K562 (cell line): ENCODE measurements around the gene TUBA1B. TPM values are rescaled to one million over a fixed set of nuclear protein-coding genes. Genes with fewer than 3 reads are reported as not detected.

Experiments used
- MXI1 ChIP-seq: IDR thresholded peaks from 2 replicates; pipeline ENCODE4 v1.6.1; 2011; ENCODE audit warnings: low read depth, mild to moderate bottlenecking, improper control_type of control experiment, low read length
- PHTF2 ChIP-seq: fragments of 250-450 bp; sonication (Bioruptor Pico); IDR thresholded peaks from 2 replicates; pipeline ENCODE4 v1.5.0; 2021; ENCODE audit warnings: mild to moderate bottlenecking
- SAFB2 ChIP-seq: fragments of 200-400 bp; formaldehyde crosslinking; IDR thresholded peaks from 2 replicates; pipeline ENCODE4 v1.6.1; 2018; ENCODE audit warnings: borderline replicate concordance, low read length, low read depth, moderate library complexity; ENCODE audit not compliant: severe bottlenecking
- SIN3B ChIP-seq: fragments of 450-650 bp; IDR thresholded peaks from 2 replicates; pipeline ENCODE4 v1.6.1; 2017; ENCODE audit warnings: low read depth, mild to moderate bottlenecking, moderate library complexity
- SREBF1 ChIP-seq: fragments of 150-350 bp; IDR thresholded peaks from 2 replicates; pipeline ENCODE4 v1.6.1; 2014; ENCODE audit warnings: antibody characterized with exemption, low read depth, low read length, borderline replicate concordance
- TEAD4 ChIP-seq, 2 experiments: sonication (generic) in 1 of 2; formaldehyde crosslinking in 1 of 2; IDR thresholded peaks; 2 replicates each; pipeline versions ENCODE4 v1.6.1 to v1.8.0; 2012 to 2022; ENCODE audit warnings: borderline replicate concordance in 1 of 2, inconsistent platforms in 1 of 2, low read length in 1 of 2, mild to moderate bottlenecking in 1 of 2, missing genetic modification reagents in 1 of 2
- ZNF140 ChIP-seq: fragments of 250-450 bp; sonication (Bioruptor Pico); IDR thresholded peaks from 2 replicates; pipeline ENCODE4 v1.8.0; 2021; ENCODE audit warnings: moderate library complexity, mild to moderate bottlenecking, inconsistent platforms
- ZNF174 ChIP-seq: fragments of 250-450 bp; sonication (Bioruptor Pico); IDR thresholded peaks from 2 replicates; pipeline ENCODE4 v1.4.0; 2020; ENCODE audit warnings: mild to moderate bottlenecking
- ZNF717 ChIP-seq: fragments of 250-450 bp; sonication (Bioruptor Pico); IDR thresholded peaks from 2 replicates; pipeline ENCODE4 v1.5.0; 2021
- polyA plus RNA-seq, 8 experiments: library from polyadenylated mRNA; depleted of rRNA in 4 of 8; stranded (reverse) in 5 of 8; unstranded in 3 of 8; fragments of >200 nt; fragmentation: Nextera tagmentation in 2 of 8; fragmentation: Illumina TruSeq in 1 of 8; extraction: Ambion mirVana in 2 of 8; extraction: Trizol in 1 of 8; gene quantifications; 2 replicates each; pipeline versions ENCODE4 v1.2.1 to v1.2.3, GENCODE V29; 2011 to 2014; ENCODE audit warnings: inconsistent platforms in 1 of 8, missing spikeins in 1 of 8
- total RNA-seq, 7 experiments: library from RNA; depleted of rRNA in 6 of 7; stranded (reverse); fragments of >200 nt in 6 of 7; fragmentation: Illumina TruSeq in 2 of 7; extraction: Trizol in 2 of 7; gene quantifications; 2 replicates each; pipeline versions ENCODE4 v1.2.1 to v1.2.3, GENCODE V29; 2011 to 2021; ENCODE audit warnings: low replicate concordance in 1 of 7
- TF ChIP-seq, protein P1 (sequence below): fragments of 250-450 bp; sonication (Bioruptor Pico); IDR thresholded peaks from 2 replicates; pipeline ENCODE4 v1.4.0; 2020
- TF ChIP-seq, protein P2 (sequence below): fragments of 250-450 bp; sonication (Bioruptor Pico); IDR thresholded peaks from 2 replicates; pipeline ENCODE4 v1.5.0; 2021; ENCODE audit warnings: mild to moderate bottlenecking, moderate library complexity
- TF ChIP-seq, protein P3 (sequence below): conservative IDR thresholded peaks from 2 replicates; pipeline ENCODE4 v1.6.1; 2011; ENCODE audit warnings: low read depth, mild to moderate bottlenecking, low read length; ENCODE audit not compliant: control insufficient read depth
- TF ChIP-seq, protein P4 (sequence below): fragments of 450-650 bp; IDR thresholded peaks from 2 replicates; pipeline ENCODE4 v1.6.1; 2014; ENCODE audit warnings: low read depth, mild to moderate bottlenecking, moderate library complexity, borderline replicate concordance

TUBA1B gene
- total and polyA plus RNA-seq, 9 of the 15 experiments (the other 6 are each of a cell fraction or from before 2014, with no cell fraction given) = 2,189 to 4,624 (median 2,628) TPM

DNA sequence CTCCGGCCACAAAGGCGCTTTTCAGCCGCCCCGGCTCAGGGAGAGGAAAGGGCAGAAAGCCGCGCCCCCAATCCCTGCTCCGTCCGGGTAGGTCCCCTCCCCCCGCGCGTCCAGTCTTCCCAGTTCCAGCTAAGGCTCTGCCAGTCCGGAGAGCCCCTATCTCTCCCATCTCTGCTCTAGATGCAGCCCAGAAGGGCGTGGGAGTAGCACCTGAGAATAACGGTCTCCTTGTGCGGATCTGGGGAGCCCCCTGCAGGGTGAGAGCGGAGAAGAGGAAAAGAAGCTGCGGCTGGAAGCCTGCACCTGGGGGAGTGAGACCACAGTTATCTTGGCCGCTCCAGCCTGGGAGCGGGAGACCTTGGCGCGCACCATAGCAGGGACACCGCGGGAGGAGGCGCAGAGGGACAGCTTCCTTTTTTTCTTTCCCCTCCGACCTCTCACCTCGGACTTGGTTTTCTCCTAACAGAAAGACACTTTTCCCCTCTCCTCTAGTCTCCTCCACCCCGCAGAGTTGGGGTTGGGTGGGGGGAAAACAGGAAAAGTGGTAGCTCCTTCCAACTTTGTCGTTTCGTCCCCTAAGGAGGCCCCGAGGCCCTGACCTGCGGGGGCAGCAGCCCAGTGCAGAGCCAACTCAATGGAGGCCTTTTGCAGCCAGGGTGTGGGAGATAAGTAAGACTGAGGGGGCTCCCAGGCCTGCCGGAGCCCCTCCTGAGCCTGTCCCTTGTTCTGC lies 38.9 kb downstream of the TUBA1B start (continued):
- no peak for TF ChIP-seq SREBF1
- no peak for TF ChIP-seq SIN3B
- TF ChIP-seq PHTF2 (CRISPR knock-in tag) = no peak
- TF ChIP-seq, protein P1, sequence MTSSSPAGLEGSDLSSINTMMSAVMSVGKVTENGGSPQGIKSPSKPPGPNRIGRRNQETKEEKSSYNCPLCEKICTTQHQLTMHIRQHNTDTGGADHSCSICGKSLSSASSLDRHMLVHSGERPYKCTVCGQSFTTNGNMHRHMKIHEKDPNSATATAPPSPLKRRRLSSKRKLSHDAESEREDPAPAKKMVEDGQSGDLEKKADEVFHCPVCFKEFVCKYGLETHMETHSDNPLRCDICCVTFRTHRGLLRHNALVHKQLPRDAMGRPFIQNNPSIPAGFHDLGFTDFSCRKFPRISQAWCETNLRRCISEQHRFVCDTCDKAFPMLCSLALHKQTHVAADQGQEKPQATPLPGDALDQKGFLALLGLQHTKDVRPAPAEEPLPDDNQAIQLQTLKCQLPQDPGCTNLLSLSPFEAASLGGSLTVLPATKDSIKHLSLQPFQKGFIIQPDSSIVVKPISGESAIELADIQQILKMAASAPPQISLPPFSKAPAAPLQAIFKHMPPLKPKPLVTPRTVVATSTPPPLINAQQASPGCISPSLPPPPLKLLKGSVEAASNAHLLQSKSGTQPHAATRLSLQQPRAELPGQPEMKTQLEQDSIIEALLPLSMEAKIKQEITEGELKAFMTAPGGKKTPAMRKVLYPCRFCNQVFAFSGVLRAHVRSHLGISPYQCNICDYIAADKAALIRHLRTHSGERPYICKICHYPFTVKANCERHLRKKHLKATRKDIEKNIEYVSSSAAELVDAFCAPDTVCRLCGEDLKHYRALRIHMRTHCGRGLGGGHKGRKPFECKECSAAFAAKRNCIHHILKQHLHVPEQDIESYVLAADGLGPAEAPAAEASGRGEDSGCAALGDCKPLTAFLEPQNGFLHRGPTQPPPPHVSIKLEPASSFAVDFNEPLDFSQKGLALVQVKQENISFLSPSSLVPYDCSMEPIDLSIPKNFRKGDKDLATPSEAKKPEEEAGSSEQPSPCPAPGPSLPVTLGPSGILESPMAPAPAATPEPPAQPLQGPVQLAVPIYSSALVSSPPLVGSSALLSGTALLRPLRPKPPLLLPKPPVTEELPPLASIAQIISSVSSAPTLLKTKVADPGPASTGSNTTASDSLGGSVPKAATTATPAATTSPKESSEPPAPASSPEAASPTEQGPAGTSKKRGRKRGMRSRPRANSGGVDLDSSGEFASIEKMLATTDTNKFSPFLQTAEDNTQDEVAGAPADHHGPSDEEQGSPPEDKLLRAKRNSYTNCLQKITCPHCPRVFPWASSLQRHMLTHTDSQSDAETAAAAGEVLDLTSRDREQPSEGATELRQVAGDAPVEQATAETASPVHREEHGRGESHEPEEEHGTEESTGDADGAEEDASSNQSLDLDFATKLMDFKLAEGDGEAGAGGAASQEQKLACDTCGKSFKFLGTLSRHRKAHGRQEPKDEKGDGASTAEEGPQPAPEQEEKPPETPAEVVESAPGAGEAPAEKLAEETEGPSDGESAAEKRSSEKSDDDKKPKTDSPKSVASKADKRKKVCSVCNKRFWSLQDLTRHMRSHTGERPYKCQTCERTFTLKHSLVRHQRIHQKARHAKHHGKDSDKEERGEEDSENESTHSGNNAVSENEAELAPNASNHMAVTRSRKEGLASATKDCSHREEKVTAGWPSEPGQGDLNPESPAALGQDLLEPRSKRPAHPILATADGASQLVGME (CRISPR knock-in tag) = no peak; the same call in 1 of the 2 replicates
- TF ChIP-seq, protein P2, sequence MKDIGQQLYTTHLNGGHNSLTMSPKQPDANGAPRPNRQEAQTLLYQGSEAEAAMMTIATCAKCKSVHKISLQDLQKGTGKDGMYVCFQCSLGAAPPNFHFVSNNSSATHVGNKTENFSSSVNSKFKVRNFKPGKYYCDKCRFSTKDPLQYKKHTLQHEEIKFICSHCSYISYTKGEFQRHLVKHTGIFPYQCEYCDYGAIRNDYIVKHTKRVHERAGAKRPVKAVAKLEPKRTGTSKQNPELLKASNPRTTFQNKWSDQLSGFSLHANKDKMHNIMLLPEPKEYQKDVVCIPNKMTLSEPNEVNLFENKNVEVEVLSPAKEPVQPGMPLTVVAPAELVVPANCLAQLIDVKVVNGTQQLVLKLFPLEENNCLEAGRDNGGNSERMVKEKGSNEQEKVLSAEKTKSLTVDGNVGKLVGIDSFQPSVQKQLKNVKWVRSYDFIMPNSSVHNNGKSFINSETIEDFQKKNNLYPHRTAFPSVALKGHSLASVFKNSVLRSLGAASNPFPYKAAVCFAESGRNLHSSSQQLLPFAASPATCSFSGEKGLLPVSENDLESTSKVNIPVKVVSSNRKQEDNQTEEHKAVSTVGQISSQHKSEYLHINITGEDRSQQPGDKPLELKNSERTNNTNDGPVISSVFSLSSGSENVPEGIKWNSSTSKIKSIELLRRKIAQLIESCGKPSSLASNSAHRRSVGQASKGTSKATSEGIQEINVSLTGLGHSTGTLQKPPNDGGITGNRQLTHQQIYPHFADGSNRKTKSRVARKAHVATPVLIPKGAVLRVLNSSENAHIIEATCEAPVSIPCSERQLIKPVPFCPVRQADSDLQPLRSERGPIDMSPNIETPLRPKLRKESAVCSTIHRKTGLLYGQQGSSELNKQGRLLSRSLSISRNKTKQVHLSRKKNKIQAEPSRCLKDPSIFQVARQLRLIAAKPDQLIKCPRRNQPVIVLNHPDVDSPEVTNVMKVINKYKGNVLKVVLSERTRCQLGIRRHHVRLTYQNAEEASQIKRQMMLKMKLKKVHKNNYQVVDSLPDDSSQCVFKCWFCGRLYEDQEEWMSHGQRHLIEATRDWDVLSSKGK (CRISPR knock-in tag) = no peak
- no peak for TF ChIP-seq ZNF717 (CRISPR knock-in tag)
- TF ChIP-seq TEAD4 (IDR thresholded peaks at IDR 0.05; ENCODE audit: low read length) = peak; percentile 92
- no peak for TF ChIP-seq TEAD4 (CRISPR knock-in tag; IDR thresholded peaks at IDR 0.05; ENCODE audit: borderline replicate concordance)
- no peak for TF ChIP-seq MXI1
- TF ChIP-seq SAFB2 = no peak
- no peak for TF ChIP-seq ZNF140 (CRISPR knock-in tag)
- TF ChIP-seq, protein P3, sequence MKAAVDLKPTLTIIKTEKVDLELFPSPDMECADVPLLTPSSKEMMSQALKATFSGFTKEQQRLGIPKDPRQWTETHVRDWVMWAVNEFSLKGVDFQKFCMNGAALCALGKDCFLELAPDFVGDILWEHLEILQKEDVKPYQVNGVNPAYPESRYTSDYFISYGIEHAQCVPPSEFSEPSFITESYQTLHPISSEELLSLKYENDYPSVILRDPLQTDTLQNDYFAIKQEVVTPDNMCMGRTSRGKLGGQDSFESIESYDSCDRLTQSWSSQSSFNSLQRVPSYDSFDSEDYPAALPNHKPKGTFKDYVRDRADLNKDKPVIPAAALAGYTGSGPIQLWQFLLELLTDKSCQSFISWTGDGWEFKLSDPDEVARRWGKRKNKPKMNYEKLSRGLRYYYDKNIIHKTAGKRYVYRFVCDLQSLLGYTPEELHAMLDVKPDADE = peak; percentile 76
- TF ChIP-seq, protein P4, sequence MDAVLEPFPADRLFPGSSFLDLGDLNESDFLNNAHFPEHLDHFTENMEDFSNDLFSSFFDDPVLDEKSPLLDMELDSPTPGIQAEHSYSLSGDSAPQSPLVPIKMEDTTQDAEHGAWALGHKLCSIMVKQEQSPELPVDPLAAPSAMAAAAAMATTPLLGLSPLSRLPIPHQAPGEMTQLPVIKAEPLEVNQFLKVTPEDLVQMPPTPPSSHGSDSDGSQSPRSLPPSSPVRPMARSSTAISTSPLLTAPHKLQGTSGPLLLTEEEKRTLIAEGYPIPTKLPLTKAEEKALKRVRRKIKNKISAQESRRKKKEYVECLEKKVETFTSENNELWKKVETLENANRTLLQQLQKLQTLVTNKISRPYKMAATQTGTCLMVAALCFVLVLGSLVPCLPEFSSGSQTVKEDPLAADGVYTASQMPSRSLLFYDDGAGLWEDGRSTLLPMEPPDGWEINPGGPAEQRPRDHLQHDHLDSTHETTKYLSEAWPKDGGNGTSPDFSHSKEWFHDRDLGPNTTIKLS = peak; percentile 87
- no peak for TF ChIP-seq ZNF174 (CRISPR knock-in tag)
